H1 (cell line): ENCODE results near the gene CELF2. TPM values are rescaled to one million over a fixed set of nuclear protein-coding genes. Genes with fewer than 3 reads are reported as not detected.

Experiments used
- CTCF ChIA-PET: fragments of 300-600 bp; sonication (Branson Sonifier 250); formaldehyde crosslinking; loops from one replicate; lab custom pipeline; 2021; ENCODE audit not compliant: partially characterized antibody; lab: Charles Lee
- POLR2A ChIA-PET: fragments of 300-600 bp; sonication (Branson Sonifier 250); formaldehyde crosslinking; loops from one replicate; lab custom pipeline; 2021; ENCODE audit warnings: inconsistent platforms; ENCODE audit not compliant: partially characterized antibody; lab: Charles Lee
- DNase-seq, 2 experiments: peaks; one replicate each; pipeline versions ENCODE4 v3.0.0 to v3.0.0-alpha.2; 2010 to 2022; ENCODE audit warnings: low spot score in 2 of 2, low read depth in 1 of 2, mixed read lengths in 1 of 2
- FAIRE-seq: peaks from 2 replicates; lab custom pipeline; 2011; peaks lifted over from hg19 to GRCh38; lab: Jason Lieb, UNC
- H2AFZ ChIP-seq: 2 replicates; pipeline ENCODE4 v1.8.1; 2012; ENCODE audit warnings: low read length, inconsistent platforms
- H2AK5ac ChIP-seq: 2 replicates; pipeline ENCODE4 v1.6.1; 2013; ENCODE audit warnings: low read depth, low read length
- H2BK120ac ChIP-seq: replicated peaks from 2 replicates; pipeline ENCODE3; 2013; ENCODE audit warnings: low read depth, low read length, inconsistent platforms
- H2BK12ac ChIP-seq: 2 replicates; pipeline ENCODE4 v1.6.1; 2013; ENCODE audit warnings: low read depth, low read length
- H2BK15ac ChIP-seq: 2 replicates; pipeline ENCODE4 v1.6.1; 2013; ENCODE audit warnings: low read length
- H2BK20ac ChIP-seq: 2 replicates; pipeline ENCODE4 v1.6.1; 2013; ENCODE audit warnings: low read length
- H2BK5ac ChIP-seq: 2 replicates; pipeline ENCODE4 v1.6.1; 2013; ENCODE audit warnings: low read depth, low read length
- H3K14ac ChIP-seq: 2 replicates; pipeline ENCODE4 v1.6.1; 2013; ENCODE audit warnings: inconsistent platforms; ENCODE audit not compliant: insufficient read length
- H3K18ac ChIP-seq: 2 replicates; pipeline ENCODE4 v1.6.1; 2013; ENCODE audit warnings: low read length; ENCODE audit errors: extremely low read depth
- H3K23ac ChIP-seq: 2 replicates; pipeline ENCODE4 v1.6.1; 2013; ENCODE audit warnings: inconsistent platforms; ENCODE audit not compliant: insufficient read length
- H3K23me2 ChIP-seq: 2 replicates; pipeline ENCODE4 v1.6.1; 2013; ENCODE audit warnings: low read depth, low read length
- H3K27ac ChIP-seq: 2 replicates; pipeline ENCODE4 v1.6.1; 2011; ENCODE audit warnings: low read depth, low read length, inconsistent platforms
- H3K27me3 ChIP-seq, 4 experiments: replicated peaks in 1 of 4; 1 replicate in 1 of 4; 2 replicates in 3 of 4; pipeline versions ENCODE4 v1.6.1 to v1.8.1; 2011 to 2013; ENCODE audit warnings: low read length in 3 of 4, mild to moderate bottlenecking in 3 of 4, inconsistent platforms in 2 of 4, mixed read lengths in 2 of 4, moderate library complexity in 1 of 4; ENCODE audit not compliant: control insufficient read depth in 3 of 4, insufficient read depth in 3 of 4; ENCODE audit errors: extremely low read depth in 1 of 4
- H3K36me3 ChIP-seq, 4 experiments: 2 replicates each; pipeline versions ENCODE4 v1.6.1 to v1.8.1; 2011 to 2013; ENCODE audit warnings: mild to moderate bottlenecking in 4 of 4, low read length in 3 of 4, moderate library complexity in 2 of 4, control low read depth in 1 of 4, inconsistent platforms in 1 of 4; ENCODE audit not compliant: insufficient read depth in 4 of 4, control insufficient read depth in 2 of 4
- H3K4ac ChIP-seq: replicated peaks from 2 replicates; pipeline ENCODE3; 2013; ENCODE audit warnings: low read length, low read depth, mixed read lengths, inconsistent platforms; ENCODE audit not compliant: insufficient read length
- H3K4me1 ChIP-seq, 4 experiments: replicated peaks in 1 of 4; 1 replicate in 1 of 4; 2 replicates in 3 of 4; pipeline versions ENCODE4 v1.6.1 to v1.8.1; 2011 to 2013; ENCODE audit warnings: low read length in 3 of 4, inconsistent platforms in 2 of 4, mixed read lengths in 1 of 4; ENCODE audit not compliant: insufficient read depth in 4 of 4, control insufficient read depth in 3 of 4
- H3K4me2 ChIP-seq, 2 experiments: 2 replicates each; pipeline versions ENCODE4 v1.6.1 to v1.8.1; 2011 to 2013; ENCODE audit warnings: low read depth in 2 of 2, low read length in 2 of 2, control low read depth in 1 of 2, inconsistent platforms in 1 of 2, mild to moderate bottlenecking in 1 of 2; ENCODE audit not compliant: insufficient read depth in 1 of 2
- H3K4me3 ChIP-seq, 4 experiments: fragments of 200-600, 300-600 bp in 1 of 4; sonication (generic), shearing (Covaris generic), sonication (Bioruptor Twin) in 1 of 4; 2 replicates each; pipeline versions ENCODE4 v1.5.1 to v1.8.1; 2011 to 2016; ENCODE audit warnings: low read length in 4 of 4, low read depth in 3 of 4, control low read depth in 2 of 4, inconsistent platforms in 2 of 4, mild to moderate bottlenecking in 2 of 4, mixed read lengths in 1 of 4, moderate library complexity in 1 of 4; ENCODE audit not compliant: insufficient read depth in 2 of 4; ENCODE audit errors: extremely low read depth in 1 of 4
- H3K56ac ChIP-seq: replicated peaks from 2 replicates; pipeline ENCODE3; 2013; ENCODE audit warnings: low read depth, mild to moderate bottlenecking, mixed read lengths, low read length, inconsistent platforms; ENCODE audit not compliant: insufficient read length
- H3K79me1 ChIP-seq: 2 replicates; pipeline ENCODE4 v1.6.1; 2013; ENCODE audit warnings: low read depth, low read length, control low read depth
- H3K79me2 ChIP-seq, 2 experiments: 2 replicates each; pipeline versions ENCODE4 v1.6.1 to v1.8.1; 2012 to 2013; ENCODE audit warnings: low read length in 2 of 2, mild to moderate bottlenecking in 2 of 2, inconsistent platforms in 1 of 2; ENCODE audit not compliant: insufficient read depth in 2 of 2, control insufficient read depth in 1 of 2
- H3K9ac ChIP-seq, 4 experiments: replicated peaks in 1 of 4; 1 replicate in 1 of 4; 2 replicates in 3 of 4; pipeline versions ENCODE4 v1.6.1 to v1.8.1; 2011 to 2013; ENCODE audit warnings: low read depth in 3 of 4, low read length in 3 of 4, control low read depth in 2 of 4, mild to moderate bottlenecking in 2 of 4, moderate library complexity in 2 of 4, inconsistent platforms in 1 of 4; ENCODE audit errors: extremely low read depth in 1 of 4
- H3K9me3 ChIP-seq, 2 experiments: 2 replicates each; pipeline versions ENCODE4 v1.6.1 to v1.8.1; 2012 to 2013; ENCODE audit warnings: mild to moderate bottlenecking in 2 of 2, moderate library complexity in 2 of 2, control low read depth in 1 of 2, inconsistent platforms in 1 of 2, low read depth in 1 of 2, low read length in 1 of 2, mixed read lengths in 1 of 2; ENCODE audit not compliant: insufficient read depth in 2 of 2
- H4K20me1 ChIP-seq, 2 experiments: replicated peaks in 1 of 2; 2 replicates each; pipeline versions ENCODE3 to v1.8.1; 2011 to 2013; ENCODE audit warnings: inconsistent platforms in 2 of 2, low read length in 2 of 2, mild to moderate bottlenecking in 1 of 2; ENCODE audit not compliant: insufficient read depth in 2 of 2, control insufficient read depth in 1 of 2
- H4K5ac ChIP-seq: 2 replicates; pipeline ENCODE4 v1.6.1; 2013; ENCODE audit warnings: low read length, low read depth, mixed read lengths, inconsistent platforms; ENCODE audit not compliant: insufficient read length
- H4K8ac ChIP-seq: 2 replicates; pipeline ENCODE4 v1.8.0; 2013; ENCODE audit warnings: mild to moderate bottlenecking, moderate library complexity, low read length, inconsistent platforms; ENCODE audit not compliant: insufficient read depth; ENCODE audit errors: extremely low read depth
- H4K91ac ChIP-seq: replicated peaks from 2 replicates; pipeline ENCODE3; 2013; ENCODE audit warnings: low read length, mixed read lengths, inconsistent platforms; ENCODE audit not compliant: insufficient read length
- YY1 ChIP-seq: IDR thresholded peaks from 2 replicates; pipeline ENCODE4 v1.6.1; 2011; ENCODE audit warnings: low read depth, mild to moderate bottlenecking, low read length
- WGBS, 2 experiments: shearing (Covaris generic) in 1 of 2; methylation state at CpG; one replicate each; pipeline versions ENCODE4 v1.1.6 to v1.1.7; 2013 to 2015; ENCODE audit warnings: low lambda C conversion rate in 2 of 2, mixed read lengths in 2 of 2, inconsistent platforms in 1 of 2, low coverage in 1 of 2, missing lambda C conversion rate in 1 of 2; ENCODE audit not compliant: insufficient replicate concordance in 2 of 2, insufficient coverage in 1 of 2, insufficient read length in 1 of 2; ENCODE audit errors: extremely low coverage in 1 of 2, missing lambda C conversion rate in 1 of 2; 5-methylcytosine and 5-hydroxymethylcytosine counted together
- polyA plus RNA-seq, 7 experiments: library from polyadenylated mRNA; depleted of rRNA in 3 of 7; stranded (reverse) in 5 of 7; unstranded in 2 of 7; fragments of >200 nt in 5 of 7; fragments of 200-250 nt in 2 of 7; gene quantifications; 1 replicate in 5 of 7; 2 replicates in 1 of 7; 4 replicates in 1 of 7; pipeline versions ENCODE4 v1.2.1 to v1.2.3, GENCODE V29; 2011 to 2013; ENCODE audit warnings: missing spikeins in 2 of 7, mixed read lengths in 2 of 7
- total RNA-seq: library from RNA; stranded (reverse); fragmentation: NEBNext Ultra II Directional; extraction: Animal tissue kit (Norgen Biotek cat#: 25700); gene quantifications from 2 replicates; pipeline ENCODE4 v1.2.1, GENCODE V29; 2021

The CELF2 gene
- total and polyA plus RNA-seq, 2 of the 8 experiments (the other 6 are each of a cell fraction or from before 2014, with no cell fraction given) = 18.3 to 22.7 TPM

GRCh38 chr10:11002485-11002884 lies 15.2 kb upstream of the CELF2 start:
- no peaks in the 10 kb centered on the region for H4K20me1 ChIP-seq
- POLR2A ChIA-PET = no interaction called here
- H3K14ac ChIP-seq = no peak overlapping the region
- H3K9me3 ChIP-seq = no peaks in the 10 kb centered on the region
- H2BK5ac ChIP-seq = no peak overlapping the region
- H2BK120ac ChIP-seq = no peak overlapping the region
- H3K56ac ChIP-seq = no peak overlapping the region
- H4K91ac ChIP-seq = no peak overlapping the region
- H2AK5ac ChIP-seq = no peak overlapping the region
- no peaks in the 10 kb centered on the region for H3K79me2 ChIP-seq
- no peak overlapping the region for H3K18ac ChIP-seq
- H3K23ac ChIP-seq = no peak overlapping the region
- H3K27ac ChIP-seq = no peak overlapping the region
- WGBS, 2 experiments = 77% methylated on average over 5 of the region's 5 CpGs; no CpG with 5 or more reads in 1 of the 2 experiments
- H3K27me3 ChIP-seq = no peaks in the 10 kb centered on the region
- TF ChIP-seq YY1 = no peak
- no peak for FAIRE-seq
- H2BK20ac ChIP-seq = no peak overlapping the region
- no peak overlapping the region for H2BK15ac ChIP-seq
- no peak overlapping the region for H3K4me2 ChIP-seq
- H3K36me3 ChIP-seq = no peaks in the 10 kb centered on the region
- H4K8ac ChIP-seq = no peak overlapping the region
- no peak overlapping the region for H3K4me3 ChIP-seq
- H3K4me1 ChIP-seq = peaks cover 0 to 4% (median 0%) of the 10 kb centered on the region in 4 experiments; a peak in 2 of 7 replicates
- no peak overlapping the region for H3K9ac ChIP-seq
- H3K79me1 ChIP-seq = no peaks in the 10 kb centered on the region
- H3K23me2 ChIP-seq = no peaks in the 10 kb centered on the region
- H4K5ac ChIP-seq = no peak overlapping the region
- CTCF ChIA-PET = interaction anchor here (1.3 kb wide), 1 partner anchor 10 kb away, joined by 3 read pairs; no protein-coding TSS in a partner anchor
- no peak overlapping the region for H3K4ac ChIP-seq
- DNase-seq = no peak
- H2AFZ ChIP-seq = no peak overlapping the region
- H2BK12ac ChIP-seq = no peak overlapping the region
